ENCODE data around the gene KHDC1L.
A peak's percentile ranks its signal among the peaks of the same experiment; 100 is the strongest.
"Not testable (repeated sequence)": the region's sequence is repeated elsewhere in the genome, so short reads cannot be mapped to it uniquely, and the experiment has no call there.

KHDC1L gene

GRCh38 chr6:73225396-73225795 is at the start of gene KHDC1L:
Gene KHDC1L (minus strand): TSS chr6:73225496. CDS start chr6:73225408, 88 bp downstream.
- no peak for DNase-seq

GRCh38 chr6:73269296-73269695 is 44.0 kb upstream of the KHDC1L start:
- DNase-seq: not testable (repeated sequence)

- DNase-seq: not testable (repeated sequence)
These were observed 43.6 kb upstream of the KHDC1L start for GRCh38 chr6:73268896-73269295.

- DNase-seq: no peak
These were observed 39.1 kb upstream of the KHDC1L start for GRCh38 chr6:73264446-73264845.

- peak in 2 of 3 experiments; percentile 62 to 64 for DNase-seq
These were observed 38.2 kb upstream of the KHDC1L start for GRCh38 chr6:73263570-73263909.

- DNase-seq: peak; percentile 63 to 88 (median 84)
These were observed 37.6 kb upstream of the KHDC1L start, which contains the start of gene KHDC1 for GRCh38 chr6:73262671-73263569. Gene KHDC1 (minus strand): TSS chr6:73263196. CDS start chr6:73242517, 20,679 bp downstream.

GRCh38 chr6:73258721-73259120 is 33.4 kb upstream of the KHDC1L start:
- no peak for DNase-seq

- DNase-seq: not testable (repeated sequence)
These were observed 29.0 kb upstream of the KHDC1L start for GRCh38 chr6:73254323-73254722.

- no peak for DNase-seq
These were observed 27.4 kb upstream of the KHDC1L start for GRCh38 chr6:73252703-73253102.

GRCh38 chr6:73250016-73250415 is 24.7 kb upstream of the KHDC1L start:
- no peak for DNase-seq

GRCh38 chr6:73248192-73248903 is 23.1 kb upstream of the KHDC1L start:
- DNase-seq: peak in 1 of 3 experiments; percentile 47

- DNase-seq: no peak
These were observed 16.7 kb upstream of the KHDC1L start for GRCh38 chr6:73242001-73242400.

GRCh38 chr6:73240730-73241129 is 15.4 kb upstream of the KHDC1L start:
- no peak for DNase-seq

GRCh38 chr6:73236144-73236750 is 11.0 kb upstream of the KHDC1L start:
- no peak for DNase-seq

GRCh38 chr6:73234733-73235132 is 9.4 kb upstream of the KHDC1L start:
- no peak for DNase-seq

GRCh38 chr6:73233971-73234370 is 8.7 kb upstream of the KHDC1L start:
- DNase-seq: not testable (repeated sequence)

GRCh38 chr6:73233048-73233447 is 7.8 kb upstream of the KHDC1L start:
- no peak for DNase-seq

- DNase-seq: no peak
These were observed 6.7 kb upstream of the KHDC1L start for GRCh38 chr6:73231986-73232391.

- DNase-seq: no peak
These were observed 2.4 kb upstream of the KHDC1L start for GRCh38 chr6:73227606-73228255.

GRCh38 chr6:73216859-73217258 is 8.4 kb downstream of the KHDC1L start:
- no peak for DNase-seq

GRCh38 chr6:73209117-73209516 is 16.2 kb downstream of the KHDC1L start:
- no peak for DNase-seq

- DNase-seq: no peak
These were observed 18.0 kb downstream of the KHDC1L start for GRCh38 chr6:73207221-73207837.

All from NCI-H1417 (cell line).